Thoracic aorta (tissue), 2 donors: ENCODE results near the gene EXOC4. TPM values are rescaled to one million over a fixed set of nuclear protein-coding genes. Genes with fewer than 3 reads are reported as not detected.

Experiments used
- ATAC-seq: fragments of 150-250 bp; one replicate; pipeline ENCODE4 v1.8.0; 2017; ENCODE audit warnings: low read depth; ENCODE audit not compliant: insufficient number of reproducible peaks, low FRiP score
- DNase-seq: peaks from one replicate; pipeline ENCODE4 v3.0.0-alpha.2; 2020; ENCODE audit warnings: low spot score
- H3K27ac ChIP-seq, 2 donors: fragments of 200-600 bp; sonication (generic); 1 replicate in 1 of 2; 2 replicates in 1 of 2; pipeline ENCODE4 v1.5.1; 2016; ENCODE audit warnings: mild to moderate bottlenecking in 2 of 2, moderate library complexity in 2 of 2
- H3K27me3 ChIP-seq: fragments of 200-600 bp; sonication (generic); replicated peaks from 2 replicates; pipeline ENCODE4 v1.6.0; 2016; ENCODE audit warnings: mild to moderate bottlenecking; ENCODE audit not compliant: insufficient read depth
- H3K36me3 ChIP-seq: fragments of 200-600 bp; sonication (generic); one replicate; pipeline ENCODE4 v1.5.1; 2016
- H3K4me1 ChIP-seq, 2 donors: fragments of 200-600 bp; sonication (generic); 1 replicate in 1 of 2; 2 replicates in 1 of 2; pipeline versions ENCODE4 v1.5.1 to v1.6.0; 2016; ENCODE audit warnings: low read depth in 2 of 2, mild to moderate bottlenecking in 1 of 2; ENCODE audit not compliant: control insufficient read depth in 1 of 2
- H3K4me3 ChIP-seq: fragments of 200-600 bp; sonication (generic); 2 replicates; pipeline ENCODE4 v1.5.1; 2016; ENCODE audit warnings: mild to moderate bottlenecking
- H3K9me3 ChIP-seq: fragments of 200-600 bp; sonication (generic); 2 replicates; pipeline ENCODE4 v1.5.1; 2016
- CTCF ChIP-seq: fragments of 200-600 bp; sonication (generic); IDR thresholded peaks from one replicate; pipeline ENCODE4 v1.5.1; 2019; ENCODE audit warnings: antibody characterized with exemption
- total RNA-seq, 2 donors: library from RNA; depleted of rRNA; stranded (reverse); fragments of >200 nt; gene quantifications; one replicate each; pipeline versions ENCODE4 v1.1.0 to v1.2.3, GENCODE V29; 2016

Gene EXOC4
- total RNA-seq, 2 donors from 2014 or later: 65.3 to 72.8 TPM

GRCh38 chr7:133709036-133709880 lies 456.4 kb downstream of the EXOC4 start:
- no peak overlapping the region for H3K27ac ChIP-seq
- TF ChIP-seq CTCF: no peak
- no peaks in the 10 kb centered on the region for H3K4me1 ChIP-seq
- no peak for ATAC-seq
- H3K4me3 ChIP-seq: no peak overlapping the region
- H3K27me3 ChIP-seq: no peaks in the 10 kb centered on the region
- DNase-seq: no peak
- H3K36me3 ChIP-seq: no peaks in the 10 kb centered on the region
- no peaks in the 10 kb centered on the region for H3K9me3 ChIP-seq

GRCh38 chr7:133712544-133712943 lies 459.7 kb downstream of the EXOC4 start:
- no peak for ATAC-seq
- no peaks in the 10 kb centered on the region for H3K36me3 ChIP-seq
- H3K27ac ChIP-seq: no peak overlapping the region
- no peak for DNase-seq
- no peak overlapping the region for H3K4me3 ChIP-seq
- no peaks in the 10 kb centered on the region for H3K27me3 ChIP-seq
- H3K4me1 ChIP-seq: no peaks in the 10 kb centered on the region
- no peaks in the 10 kb centered on the region for H3K9me3 ChIP-seq
- TF ChIP-seq CTCF: no peak

GRCh38 chr7:133714654-133715053 lies 461.8 kb downstream of the EXOC4 start:
- TF ChIP-seq CTCF: no peak
- no peaks in the 10 kb centered on the region for H3K36me3 ChIP-seq
- ATAC-seq (no peak), DNase-seq (no peak)
- H3K27me3 ChIP-seq: no peaks in the 10 kb centered on the region
- no peak overlapping the region for H3K27ac ChIP-seq
- H3K4me1 ChIP-seq: no peaks in the 10 kb centered on the region
- no peaks in the 10 kb centered on the region for H3K9me3 ChIP-seq
- no peak overlapping the region for H3K4me3 ChIP-seq

GRCh38 chr7:133718131-133718530 lies 465.3 kb downstream of the EXOC4 start:
- Histone ChIP-seq H3K4me1 (no peaks in the 10 kb centered on the region), H3K4me3 (no peak overlapping the region), H3K36me3 (no peaks in the 10 kb centered on the region), H3K27me3 (no peaks in the 10 kb centered on the region), H3K9me3 (no peaks in the 10 kb centered on the region), H3K27ac (no peak overlapping the region)
- ATAC-seq: no peak
- no peak for DNase-seq
- no peak for TF ChIP-seq CTCF

GRCh38 chr7:133723044-133723443 lies 470.2 kb downstream of the EXOC4 start:
- H3K27ac ChIP-seq: no peak overlapping the region
- H3K36me3 ChIP-seq: no peaks in the 10 kb centered on the region
- no peaks in the 10 kb centered on the region for H3K27me3 ChIP-seq
- H3K4me3 ChIP-seq: no peak overlapping the region
- no peaks in the 10 kb centered on the region for H3K4me1 ChIP-seq
- no peaks in the 10 kb centered on the region for H3K9me3 ChIP-seq
- TF ChIP-seq CTCF: no peak
- ATAC-seq: no peak
- no peak for DNase-seq
